Inflammatory macrophage treated with lipopolysaccharide for 1 hour (primary cell): ENCODE data around the gene RERE.
"Not testable (repeated sequence)": the region's sequence is repeated elsewhere in the genome, so short reads cannot be mapped to it uniquely, and the experiment has no call there.

Experiments used
- DNase-seq, 2 donors: peaks; one replicate each; pipeline ENCODE4 v3.0.0-alpha.2; 2020 to 2022

Gene RERE

GRCh38 chr1:8631163-8631562 is 186.3 kb downstream of the RERE start:
- no peak for DNase-seq

DNA sequence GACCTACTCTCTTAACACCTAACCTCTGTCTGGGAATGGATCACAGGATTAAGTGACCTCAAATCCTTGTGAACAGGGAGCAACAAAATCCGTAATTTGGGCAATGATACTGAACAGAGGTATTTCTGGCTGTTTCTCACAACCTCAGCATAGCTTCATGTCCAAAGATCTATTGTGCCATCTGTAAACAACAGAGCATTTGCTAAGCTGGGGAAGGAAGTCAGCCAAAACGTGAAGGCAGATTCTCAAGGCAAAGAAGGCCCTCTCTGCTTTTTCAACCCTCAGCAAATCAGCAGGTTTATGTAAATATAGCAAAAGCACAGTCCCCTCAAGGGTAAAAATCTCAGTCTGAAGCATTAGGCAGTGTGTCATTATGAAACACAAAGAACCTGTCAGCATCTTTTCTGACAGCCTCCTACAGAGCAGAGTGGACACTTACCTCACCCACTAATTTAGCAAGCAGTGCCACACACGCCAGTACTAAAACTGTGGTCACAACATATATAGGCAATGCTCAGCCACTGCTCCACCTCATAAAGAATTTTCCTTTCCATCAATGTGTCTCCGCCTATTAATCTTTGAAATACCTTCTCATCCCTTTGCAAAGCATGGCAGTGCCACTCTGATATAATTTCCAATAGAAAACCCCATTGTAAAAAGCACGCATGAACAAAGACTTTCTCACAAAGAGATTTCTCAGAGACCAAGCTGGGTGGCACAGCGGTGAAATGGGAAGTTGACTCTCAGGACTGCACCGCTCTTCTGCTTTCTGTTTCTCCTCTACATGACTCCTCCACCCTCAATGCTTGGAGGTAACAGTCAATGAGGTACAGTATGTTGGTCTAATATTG is 188.0 kb downstream of the RERE start:
- DNase-seq: peak; percentile 59 to 67

DNA sequence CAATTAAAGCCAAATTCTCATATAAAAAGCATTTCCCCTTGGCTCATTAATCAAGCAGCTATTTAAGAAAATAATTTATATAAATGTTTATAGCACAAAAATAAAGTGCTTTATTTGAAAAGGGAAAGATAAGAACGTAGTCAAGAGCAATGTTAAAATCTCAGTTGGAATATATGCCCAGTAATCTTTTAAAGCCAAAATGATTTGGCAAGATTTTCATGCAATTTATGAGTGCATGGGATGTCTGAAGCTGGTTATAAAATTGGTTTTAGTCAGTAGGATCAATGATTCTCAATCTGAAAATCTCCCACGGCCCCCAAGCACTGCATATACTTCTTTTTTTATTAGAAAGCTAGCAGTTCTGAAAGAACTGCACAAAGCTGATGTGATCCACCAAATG is 188.8 kb downstream of the RERE start:
- DNase-seq: no peak

- DNase-seq: no peak
Observed at GRCh38 chr1:8627728-8628127, 189.7 kb downstream of the RERE start.

DNA sequence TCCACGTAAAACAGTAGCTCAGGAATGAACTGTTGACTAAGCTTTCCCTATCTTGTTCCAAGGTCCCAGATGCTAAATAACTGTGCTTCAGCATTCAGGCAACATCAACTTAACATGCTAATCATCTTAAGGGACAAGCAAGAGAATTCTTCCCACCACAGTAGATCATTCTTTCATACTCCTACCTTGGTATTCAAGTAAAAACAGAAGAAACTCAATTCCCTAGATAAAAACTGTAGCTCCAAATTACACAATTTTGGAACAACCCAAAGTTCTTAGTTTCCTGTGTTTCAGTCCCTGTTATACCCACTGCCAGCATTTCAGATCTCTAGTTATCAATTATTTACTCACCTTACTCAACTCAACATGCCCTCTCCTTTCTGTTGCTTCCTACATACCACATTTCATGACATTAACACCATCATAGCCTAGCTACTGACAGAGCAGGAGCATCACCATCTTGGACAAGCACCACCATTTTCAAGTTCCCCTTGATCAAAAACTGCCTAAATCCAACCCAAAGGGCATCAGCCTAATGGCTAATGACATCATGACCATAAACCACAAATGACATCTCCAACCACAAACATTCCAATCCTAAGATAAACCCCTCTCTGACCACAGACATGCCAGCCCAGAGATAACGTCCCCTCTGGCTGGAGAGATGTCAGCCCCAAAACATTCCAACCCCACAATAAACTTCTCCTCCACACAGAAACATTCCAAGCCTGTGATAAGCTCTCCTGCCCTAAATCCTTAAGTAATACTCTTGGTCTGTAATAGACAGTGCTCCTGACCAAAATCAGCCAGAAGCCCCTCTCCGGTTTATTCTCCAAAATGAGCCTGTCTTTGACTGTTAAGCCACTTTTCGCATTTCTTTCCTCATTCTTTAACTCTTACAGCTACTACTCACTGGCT is 191.2 kb downstream of the RERE start:
- DNase-seq: peak; percentile 22 to 32

- peak; percentile 42 to 49 for DNase-seq
Observed at GRCh38 chr1:8625491-8625890, 191.9 kb downstream of the RERE start.

- not testable (repeated sequence) for DNase-seq
Observed at GRCh38 chr1:8623651-8624192, 193.7 kb downstream of the RERE start.

- DNase-seq: not testable (repeated sequence)
Observed at GRCh38 chr1:8621785-8622348, 195.6 kb downstream of the RERE start.

DNA sequence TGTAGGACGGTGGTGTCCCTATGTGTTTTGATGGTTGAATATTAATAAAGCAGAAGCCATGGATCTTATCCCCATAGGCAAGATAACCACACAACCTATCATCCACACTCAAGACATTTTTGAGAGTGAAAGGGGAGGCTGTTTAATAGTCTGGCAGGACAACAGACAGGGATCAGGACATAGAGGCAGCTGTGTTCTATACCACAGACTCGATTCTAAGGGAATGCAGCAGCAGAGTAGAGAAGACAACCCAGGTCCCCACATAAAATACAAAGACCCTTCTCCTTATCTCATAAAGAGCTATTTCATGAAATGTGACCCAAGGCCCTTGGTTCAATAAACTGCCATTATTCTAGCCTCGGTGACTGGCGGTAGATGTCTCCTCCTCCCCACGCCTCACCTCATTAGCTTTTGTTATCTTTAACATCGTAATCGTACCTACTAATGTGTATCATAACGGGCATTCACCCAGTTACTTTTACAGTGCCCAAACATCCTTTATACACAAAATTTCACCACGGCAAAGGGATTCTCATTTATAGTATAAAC is 196.3 kb downstream of the RERE start:
- DNase-seq: not testable (repeated sequence)

DNA sequence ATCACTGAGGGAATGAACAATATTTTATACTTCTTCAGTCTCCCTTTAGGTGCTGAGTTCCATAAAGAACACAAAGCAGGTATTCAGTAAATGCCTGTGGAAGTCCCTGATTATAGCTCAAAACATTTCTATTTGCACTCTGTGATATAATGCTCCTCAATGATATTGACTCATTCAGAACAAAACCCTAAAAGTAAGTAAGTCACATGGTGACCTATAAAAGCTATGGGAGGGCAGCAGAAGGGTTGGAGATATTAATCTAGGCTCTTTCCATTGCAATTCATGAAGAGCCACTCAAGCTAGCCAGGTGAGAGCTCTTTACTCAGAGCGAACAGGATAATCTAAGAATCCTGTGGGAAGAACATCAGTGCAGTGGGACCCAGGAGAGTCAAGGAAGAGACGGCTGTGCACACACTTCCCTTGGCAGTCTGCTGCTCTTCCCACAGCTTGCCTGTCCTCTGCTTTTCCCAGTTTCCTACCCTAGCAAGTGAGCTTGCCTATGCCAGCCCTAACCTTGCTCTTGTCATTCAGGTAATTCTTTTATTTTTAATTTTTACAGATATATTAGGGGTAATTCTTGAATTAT is 197.4 kb downstream of the RERE start:
- DNase-seq: not testable (repeated sequence)

DNA sequence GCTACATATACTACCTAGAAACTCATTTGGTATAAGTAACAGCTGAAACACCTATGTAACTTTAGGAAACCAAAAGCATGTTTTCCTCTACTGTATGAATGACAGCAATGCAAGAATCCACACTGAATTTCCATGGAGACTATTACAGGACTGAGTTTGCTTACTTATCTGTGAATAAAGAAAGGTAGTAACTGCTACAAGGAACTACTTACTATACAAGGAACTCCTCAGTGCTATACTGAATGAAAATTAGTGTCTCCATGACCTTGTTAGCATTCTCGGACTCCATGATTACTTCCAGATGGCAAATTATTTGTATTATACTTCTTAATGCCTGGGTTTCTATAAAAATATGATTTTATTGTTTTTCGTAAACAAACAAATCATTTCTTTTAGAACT is 198.0 kb downstream of the RERE start:
- not testable (repeated sequence) for DNase-seq

DNA sequence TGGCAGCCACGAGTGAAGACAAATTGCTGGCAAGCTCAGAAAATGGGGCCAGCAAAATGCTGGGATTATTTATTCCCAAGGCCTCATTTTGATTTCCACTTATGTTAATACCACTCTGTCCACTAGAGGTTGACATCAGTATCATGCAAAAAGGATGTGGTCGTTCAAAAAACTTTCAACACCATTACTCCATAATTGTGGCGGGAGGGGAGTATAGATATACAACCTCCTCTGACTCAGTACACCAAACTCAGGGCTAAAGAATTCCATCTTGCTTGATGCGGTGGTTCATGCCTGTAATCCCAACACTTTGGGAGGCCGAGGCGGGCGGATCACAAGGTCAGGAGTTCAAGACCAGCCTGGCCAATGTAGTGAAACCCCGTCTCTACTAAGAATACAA is 200.6 kb downstream of the RERE start:
- not testable (repeated sequence) for DNase-seq

DNA sequence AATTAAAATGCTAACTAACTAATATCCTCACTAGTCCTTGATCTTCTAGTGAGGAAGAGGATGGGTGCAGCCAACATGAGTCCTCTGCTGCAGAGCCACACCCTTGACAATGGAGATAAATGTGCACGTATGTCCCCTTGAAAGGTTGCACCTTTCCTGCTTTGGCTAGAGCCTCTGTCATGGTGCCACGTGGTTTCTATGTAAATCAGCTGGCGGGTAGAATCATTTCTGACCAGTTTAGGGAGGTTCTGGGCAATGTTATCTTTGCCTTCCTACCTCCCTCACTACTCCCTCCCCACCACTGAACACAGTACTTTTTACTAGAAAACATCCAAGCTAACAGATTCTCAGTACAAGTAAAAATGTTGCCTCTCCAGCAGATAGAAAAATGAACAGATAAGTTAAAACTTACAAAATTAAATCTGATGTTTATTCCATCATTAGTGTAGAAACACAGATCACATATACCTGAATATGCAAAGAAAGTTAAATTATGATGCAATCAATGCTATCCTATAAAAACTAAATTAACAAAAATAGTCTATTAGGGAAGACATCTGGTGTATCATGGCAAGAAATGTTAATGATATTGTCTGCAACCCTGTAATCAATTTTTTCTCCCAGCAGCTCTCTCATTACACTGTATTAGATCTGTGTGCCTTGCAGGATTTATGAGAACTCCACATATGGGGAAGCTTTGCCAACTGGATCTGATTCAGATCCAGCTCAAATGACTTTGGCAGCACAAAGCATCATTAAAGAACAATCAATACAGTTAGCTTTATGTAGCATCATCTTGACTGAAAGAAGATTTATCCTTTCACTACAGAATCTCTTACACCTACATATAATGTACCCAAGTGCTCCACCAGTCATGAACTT is 205.6 kb downstream of the RERE start:
- DNase-seq: not testable (repeated sequence)

- DNase-seq: no peak
Observed at GRCh38 chr1:8607906-8608305, 209.5 kb downstream of the RERE start.

- DNase-seq: no peak
Observed at GRCh38 chr1:8604041-8604945, 213.1 kb downstream of the RERE start.

DNA sequence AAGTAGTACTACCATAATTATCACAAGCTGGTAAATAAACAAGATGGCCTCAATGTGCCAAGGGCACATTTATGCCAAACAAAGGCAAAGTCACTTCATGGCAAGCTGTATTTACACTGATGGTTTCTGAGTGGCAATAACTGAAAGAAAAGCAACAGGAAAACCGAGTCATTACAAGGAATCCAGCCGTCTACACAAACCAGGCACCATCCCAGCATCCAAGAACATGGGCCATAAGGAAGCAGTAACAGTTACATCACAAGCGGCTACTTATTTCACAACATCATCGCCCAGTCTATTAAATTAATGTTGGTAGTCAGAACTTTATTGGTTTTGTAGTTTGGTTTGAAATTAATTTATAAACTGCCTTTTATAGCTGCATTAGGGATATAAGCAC is 214.2 kb downstream of the RERE start:
- DNase-seq: peak in 1 of 2 donors; percentile 22

GRCh38 chr1:8602471-8603219 is 214.8 kb downstream of the RERE start:
- no peak for DNase-seq

DNA sequence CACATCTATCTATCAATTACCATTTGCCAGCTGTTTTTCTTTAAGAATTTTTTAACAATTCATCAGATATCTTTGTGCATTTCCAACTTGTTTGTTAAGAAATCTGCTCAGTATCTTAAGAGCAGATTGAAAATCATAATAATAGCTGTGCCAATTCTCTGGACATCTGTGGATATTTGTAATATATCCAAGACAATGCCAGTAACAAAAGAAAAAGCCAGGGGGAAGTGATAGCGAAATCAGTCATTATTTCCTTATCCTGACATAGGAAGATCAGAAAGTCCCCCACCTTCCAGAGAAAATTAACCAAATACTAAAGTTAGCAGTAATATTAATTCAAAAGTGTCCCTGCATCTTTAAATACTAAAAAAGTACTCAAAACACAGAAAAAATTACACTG is 217.1 kb downstream of the RERE start:
- DNase-seq: peak in 1 of 2 donors; percentile 2

DNA sequence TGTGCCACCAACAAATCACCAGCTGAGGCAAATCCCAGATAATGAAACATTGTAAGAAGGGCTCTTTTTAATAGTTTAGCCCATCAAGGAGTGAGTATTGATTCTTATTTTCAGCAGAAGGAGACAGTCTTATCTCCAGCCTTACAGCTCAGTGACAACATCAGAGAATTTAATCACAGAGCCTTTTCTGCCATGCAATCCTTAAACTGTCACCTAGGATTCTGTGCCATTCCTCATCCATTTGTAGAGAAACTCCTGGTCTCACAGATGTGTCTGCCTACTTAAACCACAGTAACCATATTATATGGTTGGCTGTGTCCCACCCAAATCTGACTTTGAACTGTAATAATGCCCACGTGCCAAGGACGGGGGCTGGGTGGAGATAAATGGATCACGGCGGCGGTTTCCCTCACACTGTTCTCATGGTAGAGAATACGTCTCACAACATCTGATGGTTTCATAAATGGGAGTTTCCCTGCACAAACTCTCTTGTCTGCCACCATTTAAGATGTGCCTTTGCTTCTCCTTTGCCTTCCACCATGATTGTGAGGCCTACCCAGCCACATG is 217.7 kb downstream of the RERE start:
- DNase-seq: no peak
